K562 (cell line): ENCODE measurements around the gene DPY19L1. TPM values are rescaled to one million over a fixed set of nuclear protein-coding genes. Genes with fewer than 3 reads are reported as not detected.
"Not testable (repeated sequence)": the region's sequence is repeated elsewhere in the genome, so short reads cannot be mapped to it uniquely, and the experiment has no call there.

ENCODE experiments used
- ATAC-seq: fragments of 200-7000 bp; cut with Tn5 transposase; 3 replicates; pipeline ENCODE4 v1.9.1; 2020; ENCODE audit warnings: moderate library complexity
- BruUV-seq: library from RNA; stranded (reverse); fragments of 400-500 nt; replicated peaks from 2 replicates; lab custom pipeline; 2021; lab: Mats Ljungman, UMichigan
- CTCF ChIA-PET: fragments of 300-600 bp; formaldehyde crosslinking; extraction: SDS; loops from one replicate; lab custom pipeline; 2021; ENCODE audit warnings: low intra/inter-chr PET ratio; lab: Yijun Ruan, JAX
- POLR2A ChIA-PET: fragments of 300-600, 350-650 bp; sonication (Branson Sonifier 250); formaldehyde crosslinking; extraction: SDS; loops from one replicate; lab custom pipeline; 2021; ENCODE audit warnings: antibody characterized with exemption, inconsistent platforms; lab: Yijun Ruan, JAX
- DNase-seq, 4 experiments: peaks; one replicate each; pipeline versions ENCODE4 v3.0.0 to v3.0.0-alpha.2; 2011 to 2018; ENCODE audit warnings: low spot score in 3 of 4, mixed read lengths in 3 of 4; ENCODE audit errors: extremely low read depth in 1 of 4
- FAIRE-seq: peaks from 2 replicates; lab custom pipeline; 2011; peaks lifted over from hg19 to GRCh38; lab: Jason Lieb, UNC
- H2AFZ ChIP-seq: 2 replicates; pipeline ENCODE4 v1.6.0; 2011; ENCODE audit warnings: low read depth, low read length, control low read depth, inconsistent platforms
- H3K27ac ChIP-seq: fragments of 200-600 bp; 3 replicates; pipeline ENCODE4 v1.8.0; 2011; ENCODE audit warnings: low read depth, mild to moderate bottlenecking, control low read depth, inconsistent platforms, low read length, moderate library complexity, mixed read lengths; ENCODE audit errors: extremely low read depth
- H3K27me3 ChIP-seq, 2 experiments: fragments of 300-600 bp in 1 of 2; 2 replicates in 1 of 2; 3 replicates in 1 of 2; pipeline versions ENCODE4 v1.6.0 to v1.8.0; 2011; ENCODE audit warnings: inconsistent platforms in 2 of 2, low read length in 2 of 2, mild to moderate bottlenecking in 1 of 2, mixed read lengths in 1 of 2, moderate library complexity in 1 of 2; ENCODE audit not compliant: control insufficient read depth in 2 of 2, insufficient read depth in 2 of 2
- H3K36me3 ChIP-seq: fragments of 300-600 bp; 3 replicates; pipeline ENCODE4 v1.8.0; 2011; ENCODE audit warnings: mild to moderate bottlenecking, low read length, inconsistent platforms; ENCODE audit not compliant: control insufficient read depth, insufficient read depth
- H3K4me1 ChIP-seq, 2 experiments: fragments of 200-600 bp in 1 of 2; replicated peaks in 1 of 2; 2 replicates in 1 of 2; 3 replicates in 1 of 2; pipeline versions ENCODE4 v1.5.1 to v1.8.0; 2011; ENCODE audit warnings: inconsistent platforms in 2 of 2, low read length in 2 of 2, mild to moderate bottlenecking in 1 of 2, mixed read lengths in 1 of 2, moderate library complexity in 1 of 2; ENCODE audit not compliant: control insufficient read depth in 2 of 2, insufficient read depth in 2 of 2
- H3K4me2 ChIP-seq: 2 replicates; pipeline ENCODE4 v1.6.1; 2011; ENCODE audit warnings: low read length, control low read depth, inconsistent platforms, mixed read lengths; ENCODE audit not compliant: insufficient read depth
- H3K4me3 ChIP-seq: fragments of 200-600 bp; sonication (generic), shearing (Covaris generic); 2 replicates; pipeline ENCODE4 v1.5.1; 2016; ENCODE audit warnings: control low read depth, inconsistent platforms
- H3K79me2 ChIP-seq: fragments of 200-600 bp; 3 replicates; pipeline ENCODE4 v1.8.0; 2011; ENCODE audit warnings: low read length, inconsistent platforms; ENCODE audit not compliant: control insufficient read depth, insufficient read depth
- H3K9ac ChIP-seq, 2 experiments: 2 replicates each; pipeline versions ENCODE4 v1.6.0 to v1.6.1; 2011; ENCODE audit warnings: low read depth in 2 of 2, low read length in 2 of 2, control low read depth in 1 of 2, inconsistent platforms in 1 of 2, mild to moderate bottlenecking in 1 of 2, mixed read lengths in 1 of 2; ENCODE audit not compliant: insufficient read depth in 1 of 2
- H3K9me1 ChIP-seq: one replicate; pipeline ENCODE4 v1.6.0; 2011; ENCODE audit warnings: inconsistent platforms, mild to moderate bottlenecking, low read length, moderate library complexity; ENCODE audit not compliant: control insufficient read depth, insufficient read depth
- H3K9me3 ChIP-seq: replicated peaks from 2 replicates; pipeline ENCODE4 v1.5.1; 2011; ENCODE audit warnings: low read depth, low read length, inconsistent platforms; ENCODE audit not compliant: control insufficient read depth, insufficient read depth
- H4K20me1 ChIP-seq: replicated peaks from 2 replicates; pipeline ENCODE4 v1.6.1; 2011; ENCODE audit warnings: low read length, inconsistent platforms, mixed read lengths; ENCODE audit not compliant: control insufficient read depth, insufficient read depth
- CEBPB ChIP-seq: fragments of 450-650 bp; IDR thresholded peaks from 2 replicates; pipeline ENCODE4 v1.6.1; 2016; ENCODE audit warnings: missing genetic modification characterization, missing compliant biosample characterization
- CTCF ChIP-seq, 3 experiments: IDR thresholded peaks in 2 of 3; conservative IDR thresholded peaks in 1 of 3; 2 replicates each; pipeline ENCODE4 v1.5.1; 2011 to 2012; ENCODE audit warnings: low read length in 3 of 3, mild to moderate bottlenecking in 3 of 3, control low read depth in 2 of 3, improper control_type of control experiment in 1 of 3, inconsistent platforms in 1 of 3, low read depth in 1 of 3, mixed read lengths in 1 of 3, moderate library complexity in 1 of 3; ENCODE audit not compliant: insufficient read depth in 2 of 3
- MAFG ChIP-seq: fragments of 450-650 bp; conservative IDR thresholded peaks from 2 replicates; pipeline ENCODE4 v1.6.1; 2016; ENCODE audit warnings: missing genetic modification characterization, missing compliant biosample characterization
- RAD21 ChIP-seq, 2 experiments: fragments of 250-450 bp in 1 of 2; fragments of 450-650 bp in 1 of 2; sonication (Bioruptor Pico) in 1 of 2; formaldehyde crosslinking in 1 of 2; IDR thresholded peaks in 1 of 2; conservative IDR thresholded peaks in 1 of 2; 2 replicates each; pipeline versions ENCODE4 v1.4.0 to v1.8.0; 2020 to 2022; ENCODE audit warnings: mild to moderate bottlenecking in 2 of 2, moderate library complexity in 1 of 2
- REST ChIP-seq, 2 experiments: fragments of 450-650 bp; formaldehyde crosslinking in 1 of 2; IDR thresholded peaks; 2 replicates each; pipeline versions ENCODE4 v1.4.0 to v1.6.1; 2014 to 2020; ENCODE audit warnings: mild to moderate bottlenecking in 2 of 2, borderline replicate concordance in 1 of 2, low read depth in 1 of 2
- ZNF384 ChIP-seq: IDR thresholded peaks from 2 replicates; pipeline ENCODE4 v1.6.1; 2012; ENCODE audit warnings: low read depth, low read length, improper control_type of control experiment
- WGBS: fragments of 100-300 bp; shearing (Covaris generic); methylation state at CpG from one replicate; pipeline ENCODE4 v1.1.6; 2016; ENCODE audit warnings: low coverage, mixed read lengths; ENCODE audit not compliant: insufficient coverage; ENCODE audit errors: missing lambda C conversion rate; 5-methylcytosine and 5-hydroxymethylcytosine counted together
- in situ Hi-C: fragments of 300-500 bp; cut with MboI; formaldehyde crosslinking; loops from 4 replicates; pipeline ENCODE4 v1.15.0; 2018; ENCODE audit warnings: inconsistent platforms, mixed read lengths
- intact Hi-C: fragments of 100-400 bp; cut with micrococcal nuclease; formaldehyde crosslinking; loops from 2 replicates; pipeline ENCODE4 v1.14.2; 2022
- polyA plus RNA-seq, 8 experiments: library from polyadenylated mRNA; depleted of rRNA in 4 of 8; stranded (reverse) in 5 of 8; unstranded in 3 of 8; fragments of >200 nt; fragmentation: Nextera tagmentation in 2 of 8; fragmentation: Illumina TruSeq in 1 of 8; extraction: Ambion mirVana in 2 of 8; extraction: Trizol in 1 of 8; gene quantifications; 2 replicates each; pipeline versions ENCODE4 v1.2.1 to v1.2.3, GENCODE V29; 2011 to 2014; ENCODE audit warnings: inconsistent platforms in 1 of 8, missing spikeins in 1 of 8
- total RNA-seq, 7 experiments: library from RNA; depleted of rRNA in 6 of 7; stranded (reverse); fragments of >200 nt in 6 of 7; fragmentation: Illumina TruSeq in 2 of 7; extraction: Trizol in 2 of 7; gene quantifications; 2 replicates each; pipeline versions ENCODE4 v1.2.1 to v1.2.3, GENCODE V29; 2011 to 2021; ENCODE audit warnings: low replicate concordance in 1 of 7

Gene DPY19L1
- total and polyA plus RNA-seq, 9 of the 15 experiments (the other 6 are each of a cell fraction or from before 2014, with no cell fraction given), result 4.0 to 34.3 (median 22.1) TPM

- H3K9me1 ChIP-seq; H3K27ac ChIP-seq; H3K36me3 ChIP-seq; FAIRE-seq; H3K4me3 ChIP-seq; H2AFZ ChIP-seq; H3K9ac ChIP-seq; H3K4me1 ChIP-seq; H4K20me1 ChIP-seq; BruUV-seq; POLR2A ChIA-PET; H3K79me2 ChIP-seq; H3K4me2 ChIP-seq; H3K9me3 ChIP-seq; H3K27me3 ChIP-seq; TF ChIP-seq REST (CRISPR knock-in tag; IDR thresholded peaks at IDR 0.05; ENCODE audit: low read depth): not testable (repeated sequence)
- in situ Hi-C loops (loop anchor here (10.0 to 25.0 kb wide), 2 partner anchors 112 to 464 kb away; no protein-coding TSS in a partner anchor), intact Hi-C loops (loop anchor here (5.0 kb wide), 2 partner anchors 464 to 549 kb away; no protein-coding TSS in a partner anchor)
- DNase-seq (peak in 1 of 4 experiments; percentile 9), ATAC-seq (peak; percentile 69)
- CTCF ChIA-PET, result interaction anchor here (1.2 kb wide), 1 partner anchor 464 kb away, joined by 4 read pairs; no protein-coding TSS in a partner anchor
- 2% methylated on average over 11 of the region's 14 CpGs for WGBS
- TF ChIP-seq REST (IDR thresholded peaks at IDR 0.05; ENCODE audit: borderline replicate concordance), result peak; percentile 56; the same call in 1 of the 2 replicates
- peak; percentile 29; the same call in 1 of the 2 replicates for TF ChIP-seq MAFG (tag)
- peak; percentile 66 for TF ChIP-seq CEBPB (tag)
- TF ChIP-seq ZNF384, result peak; percentile 71
- TF ChIP-seq CTCF (IDR thresholded peaks at IDR 0.05 in 2 of 3, conservative IDR thresholded peaks at IDR 0.05 in 1 of 3; ENCODE audit: insufficient read depth in 2 of 3, low read depth in 1 of 3, low read length in 3 of 3), result peak in 2 of 3 experiments; percentile 14 to 19; a peak in 1 of 6 replicates
- TF ChIP-seq RAD21 (CRISPR knock-in tag; conservative IDR thresholded peaks at IDR 0.05 in 1 of 2, IDR thresholded peaks at IDR 0.05 in 1 of 2), result peak; percentile 29 to 38; a peak in 3 of 4 replicates
Measured at GRCh38 chr7:35072950-35073827, 35.9 kb upstream of the DPY19L1 start.
